CD14-positive monocyte (primary cell): ENCODE results near the gene LRRK1. TPM values are rescaled to one million over a fixed set of nuclear protein-coding genes. Genes with fewer than 3 reads are reported as not detected.

Source experiments
- DNase-seq, 3 donors: peaks; one replicate each; pipeline ENCODE4 v3.0.0-alpha.2; 2011 to 2022
- H2AFZ ChIP-seq: 2 replicates; pipeline ENCODE4 v1.6.0; 2012; ENCODE audit warnings: mild to moderate bottlenecking, low read depth, low read length, inconsistent platforms; ENCODE audit not compliant: insufficient read depth, poor library complexity, severe bottlenecking
- H3K27ac ChIP-seq, 2 donors: 1 replicate in 1 of 2; 2 replicates in 1 of 2; pipeline ENCODE4 v1.5.1; 2012 to 2013; ENCODE audit warnings: low read length in 2 of 2, control low read depth in 1 of 2, inconsistent platforms in 1 of 2, low read depth in 1 of 2, mild to moderate bottlenecking in 1 of 2
- H3K27me3 ChIP-seq, 2 donors: one replicate each; pipeline versions ENCODE4 v1.6.0 to v1.6.1; 2011 to 2013; ENCODE audit warnings: low read length in 2 of 2; ENCODE audit not compliant: control insufficient read depth in 2 of 2, insufficient read depth in 2 of 2
- H3K36me3 ChIP-seq, 2 donors: replicated peaks in 1 of 2; 1 replicate in 1 of 2; 2 replicates in 1 of 2; pipeline versions ENCODE4 v1.5.1 to v1.6.1; 2012 to 2013; ENCODE audit warnings: low read length in 2 of 2, control low read depth in 1 of 2, inconsistent platforms in 1 of 2, mild to moderate bottlenecking in 1 of 2; ENCODE audit not compliant: insufficient read depth in 2 of 2, control insufficient read depth in 1 of 2
- H3K4me1 ChIP-seq, 2 donors: 1 replicate in 1 of 2; 2 replicates in 1 of 2; pipeline versions ENCODE4 v1.5.1 to v1.6.1; 2012 to 2013; ENCODE audit warnings: low read length in 2 of 2, control low read depth in 1 of 2, inconsistent platforms in 1 of 2, mild to moderate bottlenecking in 1 of 2, moderate library complexity in 1 of 2; ENCODE audit not compliant: insufficient read depth in 2 of 2, control insufficient read depth in 1 of 2
- H3K4me2 ChIP-seq: replicated peaks from 2 replicates; pipeline ENCODE3; 2012; ENCODE audit warnings: low read length, moderate library complexity, mild to moderate bottlenecking; ENCODE audit not compliant: poor library complexity, severe bottlenecking; ENCODE audit errors: extremely low read depth
- H3K4me3 ChIP-seq, 3 experiments: fragments of 200-600 bp in 1 of 3; sonication (generic) in 1 of 3; replicated peaks in 1 of 3; 1 replicate in 2 of 3; 2 replicates in 1 of 3; pipeline ENCODE4 v1.5.1; 2011 to 2013; ENCODE audit warnings: low read length in 3 of 3, mild to moderate bottlenecking in 3 of 3, control low read depth in 2 of 3, low read depth in 2 of 3, inconsistent platforms in 1 of 3, moderate library complexity in 1 of 3
- H3K79me2 ChIP-seq: 2 replicates; pipeline ENCODE4 v1.6.0; 2012; ENCODE audit warnings: mild to moderate bottlenecking, control low read depth, inconsistent platforms, low read length, moderate library complexity; ENCODE audit not compliant: insufficient read depth
- H3K9ac ChIP-seq: 2 replicates; pipeline ENCODE4 v1.6.0; 2017; ENCODE audit warnings: low read length, mild to moderate bottlenecking; ENCODE audit not compliant: insufficient read depth, poor library complexity, severe bottlenecking
- H3K9me3 ChIP-seq, 2 donors: replicated peaks in 1 of 2; 1 replicate in 1 of 2; 2 replicates in 1 of 2; pipeline versions ENCODE4 v1.5.1 to v1.6.1; 2012 to 2013; ENCODE audit warnings: low read length in 2 of 2, control low read depth in 1 of 2; ENCODE audit not compliant: control insufficient read depth in 1 of 2, insufficient read depth in 1 of 2
- H4K20me1 ChIP-seq: 2 replicates; pipeline ENCODE4 v1.6.0; 2012; ENCODE audit warnings: mild to moderate bottlenecking, low read length, control low read depth, moderate library complexity; ENCODE audit not compliant: insufficient read depth
- H3K27ac Mint-ChIP-seq, 7 donors: one replicate each; pipeline ENCODE4 v1.8.0; 2020; ENCODE audit warnings: mild to moderate bottlenecking in 7 of 7, mixed read lengths in 7 of 7, moderate library complexity in 6 of 7, inconsistent platforms in 2 of 7
- H3K27me3 Mint-ChIP-seq, 3 donors: one replicate each; pipeline ENCODE4 v1.8.0; 2021 to 2022; ENCODE audit warnings: low read depth in 3 of 3, mild to moderate bottlenecking in 3 of 3, mixed read lengths in 3 of 3, moderate library complexity in 3 of 3, inconsistent platforms in 1 of 3
- H3K36me3 Mint-ChIP-seq, 2 donors: one replicate each; pipeline ENCODE4 v1.8.0; 2020; ENCODE audit warnings: mixed read lengths in 2 of 2, inconsistent platforms in 1 of 2, mild to moderate bottlenecking in 1 of 2
- H3K4me1 Mint-ChIP-seq: one replicate; pipeline ENCODE4 v1.8.0; 2020; ENCODE audit warnings: mild to moderate bottlenecking, mixed read lengths
- H3K4me3 Mint-ChIP-seq, 2 donors: one replicate each; pipeline ENCODE4 v1.8.0; 2020; ENCODE audit warnings: mild to moderate bottlenecking in 2 of 2, mixed read lengths in 2 of 2, moderate library complexity in 1 of 2
- H3K9me3 Mint-ChIP-seq, 7 donors: one replicate each; pipeline ENCODE4 v1.8.0; 2020 to 2022; ENCODE audit warnings: mixed read lengths in 7 of 7, mild to moderate bottlenecking in 6 of 7, moderate library complexity in 6 of 7, inconsistent platforms in 2 of 7
- CTCF ChIP-seq: fragments of 200-600 bp; IDR thresholded peaks from one replicate; pipeline ENCODE4 v1.8.0; 2022; ENCODE audit warnings: antibody characterized with exemption, mild to moderate bottlenecking
- WGBS: methylation state at CpG from one replicate; pipeline ENCODE4 v1.1.5; 2013; ENCODE audit warnings: missing lambda C conversion rate; ENCODE audit not compliant: insufficient coverage; 5-methylcytosine and 5-hydroxymethylcytosine counted together
- intact Hi-C, 2 donors: fragments of 100-400 bp; cut with micrococcal nuclease; formaldehyde crosslinking; loops; one replicate each; pipeline versions ENCODE4 v1.15.0 to v1.15.1; 2023
- polyA plus RNA-seq, 3 donors: library from polyadenylated mRNA; depleted of rRNA in 1 of 3; unstranded in 2 of 3; stranded (reverse) in 1 of 3; fragments of 300-500 nt in 2 of 3; fragments of >200 nt in 1 of 3; fragmentation: Illumina TruSeq in 2 of 3; gene quantifications; 1 replicate in 2 of 3; 2 replicates in 1 of 3; pipeline ENCODE4 v1.2.3, GENCODE V29; 2012 to 2021

LRRK1 gene
- polyA plus RNA-seq, 3 donors, result 1.7 to 18.9 (median 5.4) TPM

GRCh38 chr15:100972975-100973350, 53.8 kb downstream of the LRRK1 start:
- H3K36me3 ChIP-seq, result peaks cover 3 to 41% of the 10 kb centered on the region in 2 donors
- DNase-seq, result no peak
- H3K4me2 ChIP-seq, result peak overlapping the region; percentile 44
- H3K79me2 ChIP-seq, result no peaks in the 10 kb centered on the region
- peaks cover 69 to 74% of the 10 kb centered on the region in 2 donors for H3K36me3 Mint-ChIP-seq
- no peak overlapping the region for H3K27ac ChIP-seq
- H4K20me1 ChIP-seq, result peaks cover 23% of the 10 kb centered on the region
- peaks cover 11% of the 10 kb centered on the region for H3K4me1 Mint-ChIP-seq
- no peak overlapping the region for H3K9ac ChIP-seq
- no peaks in the 10 kb centered on the region for H3K9me3 ChIP-seq
- no peak overlapping the region for H2AFZ ChIP-seq
- peaks cover 18 to 32% of the 10 kb centered on the region in 2 donors for H3K27me3 ChIP-seq
- H3K4me3 Mint-ChIP-seq, result peak overlapping the region in 1 of 2 donors; percentile 71
- intact Hi-C loops, result no loop called here
- H3K27me3 Mint-ChIP-seq, result peaks cover 26 to 36% (median 26%) of the 10 kb centered on the region in 3 donors
- no peak overlapping the region for H3K27ac Mint-ChIP-seq
- H3K9me3 Mint-ChIP-seq, result peaks cover 0 to 7% (median 4%) of the 10 kb centered on the region in 7 donors
- WGBS, result 30% methylated on average over 32 of the region's 36 CpGs
- peak overlapping the region in 1 of 3 experiments; percentile 24 for H3K4me3 ChIP-seq
- no peak for TF ChIP-seq CTCF
- peaks cover 6 to 11% of the 10 kb centered on the region in 2 donors for H3K4me1 ChIP-seq

GRCh38 chr15:100973351-100974111, 54.4 kb downstream of the LRRK1 start:
- H3K4me3 ChIP-seq, result peak overlapping the region in 1 of 3 experiments; percentile 24
- H3K9me3 Mint-ChIP-seq, result peaks cover 0 to 7% (median 4%) of the 10 kb centered on the region in 7 donors
- peaks cover 23% of the 10 kb centered on the region for H4K20me1 ChIP-seq
- H3K36me3 ChIP-seq, result peaks cover 3 to 37% of the 10 kb centered on the region in 2 donors
- intact Hi-C loops, result no loop called here
- H3K4me2 ChIP-seq, result peak overlapping the region; percentile 44
- H2AFZ ChIP-seq, result no peak overlapping the region
- H3K27me3 Mint-ChIP-seq, result peaks cover 26 to 36% (median 26%) of the 10 kb centered on the region in 3 donors
- peaks cover 18 to 32% of the 10 kb centered on the region in 2 donors for H3K27me3 ChIP-seq
- DNase-seq, result no peak
- H3K36me3 Mint-ChIP-seq, result peaks cover 73 to 76% of the 10 kb centered on the region in 2 donors
- peak overlapping the region; percentile 56 to 75 for H3K4me3 Mint-ChIP-seq
- H3K79me2 ChIP-seq, result no peaks in the 10 kb centered on the region
- TF ChIP-seq CTCF, result no peak
- H3K9ac ChIP-seq, result no peak overlapping the region
- H3K27ac Mint-ChIP-seq, result no peak overlapping the region
- no peak overlapping the region for H3K27ac ChIP-seq
- H3K4me1 Mint-ChIP-seq, result peaks cover 9% of the 10 kb centered on the region
- WGBS, result 11% methylated on average over 85 of the region's 90 CpGs
- peaks cover 6 to 11% of the 10 kb centered on the region in 2 donors for H3K4me1 ChIP-seq
- no peaks in the 10 kb centered on the region for H3K9me3 ChIP-seq
